ENCODE data around the gene TIMP4. TPM values are rescaled to one million over a fixed set of nuclear protein-coding genes. Genes with fewer than 3 reads are reported as not detected.

Gene TIMP4
- total and polyA plus RNA-seq, 12 donors = 4.0 to 34.3 (median 9.7) TPM

DNA sequence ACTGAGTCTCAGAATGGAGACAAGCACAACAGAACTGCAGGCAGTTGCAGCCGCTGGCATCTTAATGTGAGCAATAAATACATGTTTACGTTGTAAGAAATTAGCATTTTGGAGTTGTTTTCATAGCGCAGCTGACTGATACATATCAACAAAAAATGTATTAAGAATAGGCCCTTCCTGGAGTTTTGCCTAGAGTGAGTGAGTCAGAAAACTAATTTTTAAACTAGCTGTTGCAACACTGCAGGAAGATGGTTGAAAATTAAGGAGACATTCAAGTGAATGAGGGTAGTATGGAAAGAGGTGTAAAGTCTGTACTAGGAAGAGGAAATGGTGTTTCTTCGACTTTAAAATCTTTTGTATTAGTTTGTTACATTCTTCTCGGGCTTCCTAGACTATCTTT, 39.6 kb upstream of the TIMP4 start:
- TF ChIP-seq, protein P1, sequence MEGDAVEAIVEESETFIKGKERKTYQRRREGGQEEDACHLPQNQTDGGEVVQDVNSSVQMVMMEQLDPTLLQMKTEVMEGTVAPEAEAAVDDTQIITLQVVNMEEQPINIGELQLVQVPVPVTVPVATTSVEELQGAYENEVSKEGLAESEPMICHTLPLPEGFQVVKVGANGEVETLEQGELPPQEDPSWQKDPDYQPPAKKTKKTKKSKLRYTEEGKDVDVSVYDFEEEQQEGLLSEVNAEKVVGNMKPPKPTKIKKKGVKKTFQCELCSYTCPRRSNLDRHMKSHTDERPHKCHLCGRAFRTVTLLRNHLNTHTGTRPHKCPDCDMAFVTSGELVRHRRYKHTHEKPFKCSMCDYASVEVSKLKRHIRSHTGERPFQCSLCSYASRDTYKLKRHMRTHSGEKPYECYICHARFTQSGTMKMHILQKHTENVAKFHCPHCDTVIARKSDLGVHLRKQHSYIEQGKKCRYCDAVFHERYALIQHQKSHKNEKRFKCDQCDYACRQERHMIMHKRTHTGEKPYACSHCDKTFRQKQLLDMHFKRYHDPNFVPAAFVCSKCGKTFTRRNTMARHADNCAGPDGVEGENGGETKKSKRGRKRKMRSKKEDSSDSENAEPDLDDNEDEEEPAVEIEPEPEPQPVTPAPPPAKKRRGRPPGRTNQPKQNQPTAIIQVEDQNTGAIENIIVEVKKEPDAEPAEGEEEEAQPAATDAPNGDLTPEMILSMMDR (IDR thresholded peaks at IDR 0.05) = no peak
- no peak for TF ChIP-seq POLR2A (IDR thresholded peaks at IDR 0.05)
- intact Hi-C loops (cut with DNase I) = no loop called here
- Histone ChIP-seq H3K36me3 (replicated peaks in 1 of 2) (no peaks in the 10 kb centered on the region), H3K9me3 (replicated peaks in 1 of 3) (no peaks in the 10 kb centered on the region), H3K27ac (no peak overlapping the region), H3K4me1 (replicated peaks in 1 of 2) (peaks cover 0 to 7% of the 10 kb centered on the region in 2 donors), H3K27me3 (no peaks in the 10 kb centered on the region), H3K4me3 (no peak overlapping the region)
- no peak for DNase-seq
- WGBS, 4 donors = 60 to 74% (median 67%) methylated on average over 5 of the region's 5 CpGs

DNA sequence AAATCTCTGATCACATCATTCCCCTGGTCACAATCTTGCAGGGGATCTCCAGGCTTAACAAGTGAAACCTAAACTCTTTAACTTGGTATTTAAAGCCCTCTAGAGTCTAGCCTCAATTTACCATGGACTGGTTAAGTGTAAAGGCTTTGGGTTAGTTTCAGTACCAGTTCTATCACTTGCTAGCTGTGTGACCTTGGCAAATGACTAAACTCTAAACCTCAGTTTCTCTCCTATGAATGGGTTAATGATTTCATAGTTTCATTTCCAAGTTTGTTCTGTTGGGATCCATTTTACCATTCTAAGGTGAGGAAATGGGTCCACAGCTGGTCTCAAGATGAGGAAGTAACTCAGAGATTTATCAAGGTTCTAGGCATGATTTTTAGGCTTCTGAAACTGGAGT, 38.8 kb upstream of the TIMP4 start:
- Histone ChIP-seq H3K9me3 (replicated peaks in 1 of 3) (no peaks in the 10 kb centered on the region), H3K27me3 (no peaks in the 10 kb centered on the region), H3K4me3 (no peak overlapping the region), H3K27ac (no peak overlapping the region), H3K4me1 (replicated peaks in 1 of 2) (peaks cover 0 to 7% of the 10 kb centered on the region in 2 donors), H3K36me3 (replicated peaks in 1 of 2) (no peaks in the 10 kb centered on the region)
- DNase-seq = no peak
- intact Hi-C loops (cut with DNase I) = no loop called here
- TF ChIP-seq, protein P1 (IDR thresholded peaks at IDR 0.05) = no peak
- TF ChIP-seq POLR2A (IDR thresholded peaks at IDR 0.05) = no peak

DNA sequence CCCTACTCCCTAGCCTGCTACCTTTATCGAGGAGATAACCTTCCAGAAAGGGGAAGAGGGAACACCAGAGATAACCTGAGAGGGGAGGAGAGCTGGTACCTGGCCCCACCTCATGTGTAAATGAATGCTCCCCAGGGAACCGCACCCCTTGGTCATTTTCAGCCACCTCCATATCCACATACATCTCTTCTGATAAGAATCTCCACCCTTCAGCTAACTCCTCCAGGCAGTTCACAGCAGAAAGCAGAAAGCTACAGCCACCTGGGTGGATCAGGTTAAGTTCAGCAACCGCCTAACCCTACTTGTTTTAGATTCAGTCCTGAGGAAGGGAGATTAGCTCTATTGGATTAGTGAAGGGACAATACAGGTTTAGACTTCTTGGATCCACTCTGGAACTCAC, 38.0 kb upstream of the TIMP4 start:
- intact Hi-C loops (cut with DNase I) = no loop called here
- DNase-seq = no peak
- Histone ChIP-seq H3K36me3 (replicated peaks in 1 of 2) (no peaks in the 10 kb centered on the region), H3K9me3 (replicated peaks in 1 of 3) (no peaks in the 10 kb centered on the region), H3K4me1 (replicated peaks in 1 of 2) (peaks cover 0 to 7% of the 10 kb centered on the region in 2 donors), H3K27me3 (no peaks in the 10 kb centered on the region), H3K4me3 (no peak overlapping the region), H3K27ac (no peak overlapping the region)
- TF ChIP-seq, protein P1 (IDR thresholded peaks at IDR 0.05) = no peak
- no peak for TF ChIP-seq POLR2A (IDR thresholded peaks at IDR 0.05)
- WGBS, 4 donors = 80 to 97% (median 92%) methylated on average over 3 of the region's 3 CpGs

DNA sequence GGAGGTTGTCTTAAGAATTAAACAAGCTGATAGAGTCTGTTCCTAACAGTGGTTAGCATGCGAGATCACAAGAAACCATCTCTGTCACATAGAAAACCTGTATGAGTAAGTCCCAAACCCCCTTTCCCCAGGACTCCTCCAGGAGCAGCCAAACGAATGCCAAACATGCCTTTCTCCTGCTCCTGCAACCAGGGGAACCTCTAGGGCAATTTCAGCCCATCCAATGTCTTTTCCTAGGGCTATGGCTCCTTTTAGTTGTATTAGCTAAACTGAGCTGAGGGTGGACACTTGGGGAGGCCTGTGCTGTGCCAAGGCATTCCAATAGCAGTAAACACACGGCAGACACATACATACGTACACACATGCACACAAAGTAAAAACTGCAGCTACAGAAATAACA, 36.5 kb upstream of the TIMP4 start:
- Histone ChIP-seq H3K36me3 (replicated peaks in 1 of 2) (no peaks in the 10 kb centered on the region), H3K27ac (no peak overlapping the region), H3K9me3 (replicated peaks in 1 of 3) (no peaks in the 10 kb centered on the region), H3K4me1 (replicated peaks in 1 of 2) (peaks cover 0 to 7% of the 10 kb centered on the region in 2 donors), H3K4me3 (no peak overlapping the region), H3K27me3 (no peaks in the 10 kb centered on the region)
- WGBS, 4 donors = 83 to 91% (median 90%) methylated on average over 4 of the region's 4 CpGs
- intact Hi-C loops (cut with DNase I) = no loop called here
- no peak for DNase-seq
- TF ChIP-seq, protein P1 (IDR thresholded peaks at IDR 0.05) = no peak
- TF ChIP-seq POLR2A (IDR thresholded peaks at IDR 0.05) = no peak

All from adrenal gland (tissue), 12 donors.